HG03460 (cell line): ENCODE data around the gene ASAH2B.

Experiments
- ATAC-seq: cut with Tn5 transposase; IDR thresholded peaks from one replicate; pipeline ENCODE4 v1.9.1; 2021; ENCODE audit not compliant: unreplicated experiment

Gene ASAH2B

GRCh38 chr10:50796693-50797092 is 57.0 kb downstream of the ASAH2B start:
- no peak for ATAC-seq

- ATAC-seq: no peak
Measured at GRCh38 chr10:50798297-50798696, 58.6 kb downstream of the ASAH2B start.

- no peak for ATAC-seq
Measured at GRCh38 chr10:50799595-50799994, 59.9 kb downstream of the ASAH2B start.

- ATAC-seq: no peak
Measured at GRCh38 chr10:50805981-50806622, 66.4 kb downstream of the ASAH2B start.

- ATAC-seq: no peak
Measured at GRCh38 chr10:50807851-50808776, 68.4 kb downstream of the ASAH2B start.
